CD8-positive, alpha-beta memory T cell (primary cell): ENCODE data around the gene ZNF831. TPM values are rescaled to one million over a fixed set of nuclear protein-coding genes. Genes with fewer than 3 reads are reported as not detected.
A peak's percentile ranks its signal among the peaks of the same experiment; 100 is the strongest.

Experiments used
- CTCF ChIA-PET: fragments of 350-600 bp; sonication (Branson Sonifier 250); formaldehyde crosslinking; loops from one replicate; lab custom pipeline; 2021; ENCODE audit warnings: antibody characterized with exemption; lab: Charles Lee
- POLR2A ChIA-PET: fragments of 350-600 bp; sonication (Branson Sonifier 250); formaldehyde crosslinking; loops from one replicate; lab custom pipeline; 2021; ENCODE audit warnings: antibody characterized with exemption; lab: Charles Lee
- DNase-seq, 5 donors: peaks; one replicate each; pipeline versions ENCODE4 v3.0.0 to v3.0.0-alpha.2; 2020 to 2022; ENCODE audit warnings: mixed read lengths in 1 of 5
- H3K27ac ChIP-seq: one replicate; pipeline ENCODE4 v1.7.0; 2013; ENCODE audit warnings: low read depth, mild to moderate bottlenecking, low read length, moderate library complexity
- H3K27me3 ChIP-seq: 2 replicates; pipeline ENCODE4 v1.7.0; 2013; ENCODE audit warnings: low read length, mild to moderate bottlenecking; ENCODE audit not compliant: insufficient read depth, poor library complexity, severe bottlenecking
- H3K36me3 ChIP-seq: 2 replicates; pipeline ENCODE4 v1.7.0; 2013; ENCODE audit warnings: mild to moderate bottlenecking, low read length, moderate library complexity; ENCODE audit not compliant: insufficient read depth
- H3K4me1 ChIP-seq: 2 replicates; pipeline ENCODE4 v1.7.0; 2013; ENCODE audit warnings: mild to moderate bottlenecking, low read length, moderate library complexity; ENCODE audit not compliant: insufficient read depth
- H3K4me3 ChIP-seq: 2 replicates; pipeline ENCODE4 v1.7.0; 2013; ENCODE audit warnings: mild to moderate bottlenecking, low read length
- H3K9me3 ChIP-seq: 2 replicates; pipeline ENCODE4 v1.7.0; 2013; ENCODE audit warnings: mild to moderate bottlenecking, low read length
- H3K27ac Mint-ChIP-seq, 8 donors: one replicate each; pipeline ENCODE4 v1.8.0; 2020 to 2021; ENCODE audit warnings: mixed read lengths in 8 of 8, mild to moderate bottlenecking in 6 of 8, inconsistent platforms in 3 of 8, moderate library complexity in 3 of 8
- H3K27me3 Mint-ChIP-seq, 2 donors: one replicate each; pipeline ENCODE4 v1.8.0; 2020 to 2021; ENCODE audit warnings: mixed read lengths in 2 of 2, mild to moderate bottlenecking in 1 of 2, moderate library complexity in 1 of 2
- H3K36me3 Mint-ChIP-seq, 3 donors: one replicate each; pipeline ENCODE4 v1.8.0; 2020 to 2021; ENCODE audit warnings: mixed read lengths in 3 of 3, inconsistent platforms in 1 of 3, mild to moderate bottlenecking in 1 of 3
- H3K4me1 Mint-ChIP-seq, 3 donors: one replicate each; pipeline ENCODE4 v1.8.0; 2020 to 2021; ENCODE audit warnings: mixed read lengths in 3 of 3, inconsistent platforms in 1 of 3, mild to moderate bottlenecking in 1 of 3
- H3K4me3 Mint-ChIP-seq, 7 donors: one replicate each; pipeline ENCODE4 v1.8.0; 2020 to 2021; ENCODE audit warnings: mixed read lengths in 7 of 7, mild to moderate bottlenecking in 6 of 7, moderate library complexity in 4 of 7, inconsistent platforms in 2 of 7
- H3K9me3 Mint-ChIP-seq, 5 donors: one replicate each; pipeline ENCODE4 v1.8.0; 2020 to 2022; ENCODE audit warnings: mixed read lengths in 5 of 5, mild to moderate bottlenecking in 3 of 5, moderate library complexity in 2 of 5, inconsistent platforms in 1 of 5
- polyA plus RNA-seq: library from polyadenylated mRNA; unstranded; fragments of 300-500 nt; fragmentation: Illumina TruSeq; gene quantifications from one replicate; pipeline ENCODE4 v1.2.3, GENCODE V29; 2021
- total RNA-seq, 2 experiments: library from RNA; stranded (reverse); gene quantifications; one replicate each; pipeline ENCODE4 v1.2.3, GENCODE V29; 2021

The ZNF831 gene
- total and polyA plus RNA-seq, 3 experiments from 2014 or later, result 6.4 to 12.1 (median 6.9) TPM

DNA sequence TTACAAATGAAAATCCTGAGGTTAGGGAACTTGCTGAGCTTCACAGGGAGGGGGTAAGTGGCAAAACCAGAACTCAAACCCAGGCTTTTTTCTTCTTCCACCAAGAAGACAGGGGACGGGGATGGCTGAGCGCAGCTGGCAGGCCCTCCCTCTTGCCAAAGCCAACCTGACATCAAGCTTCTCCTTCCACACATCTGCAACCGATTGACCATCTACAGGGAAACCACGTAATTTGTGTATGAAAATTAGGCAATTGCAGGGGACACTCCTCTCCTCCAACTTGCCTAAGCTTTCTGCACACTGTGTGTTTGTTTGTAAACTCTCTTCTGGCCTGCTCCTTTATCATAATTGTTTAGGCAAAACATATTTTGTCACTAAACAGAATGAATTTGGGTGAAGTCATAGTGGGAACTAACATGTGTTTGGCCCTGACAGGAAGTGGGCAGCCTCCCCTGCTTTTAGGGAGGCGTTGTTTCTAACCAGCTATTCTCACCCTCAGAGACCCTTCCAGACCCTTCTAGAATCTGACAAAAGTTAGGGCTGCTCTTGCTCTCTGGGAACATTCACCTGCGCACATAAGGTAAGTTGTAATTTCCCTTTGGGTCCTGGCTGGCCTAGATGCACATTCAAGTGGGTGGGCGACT is 18.9 kb downstream of the ZNF831 start:
- Histone ChIP-seq H3K4me1 (peaks cover 60% of the 10 kb centered on the region), H3K27ac (peak overlapping the region; percentile 13), H3K9me3 (no peaks in the 10 kb centered on the region), H3K36me3 (no peaks in the 10 kb centered on the region), H3K27me3 (no peaks in the 10 kb centered on the region), H3K4me3 (no peak overlapping the region)
- H3K4me3 Mint-ChIP-seq, result peak overlapping the region; percentile 2 to 86 (median 69)
- POLR2A ChIA-PET, result interaction anchor here (1.2 kb wide), 1 partner anchor 12 kb away, joined by 3 read pairs; no protein-coding TSS in a partner anchor
- H3K36me3 Mint-ChIP-seq, result peaks cover 17 to 84% (median 32%) of the 10 kb centered on the region in 3 donors
- CTCF ChIA-PET, result interaction anchor here (0.8 to 1.6 kb wide), 5 partner anchors 9 to 95 kb away, joined by 3 to 7 read pairs (median 7); no protein-coding TSS in a partner anchor
- H3K27me3 Mint-ChIP-seq, result peaks cover 0 to 4% of the 10 kb centered on the region in 2 donors
- peaks cover 87 to 99% (median 93%) of the 10 kb centered on the region in 3 donors for H3K4me1 Mint-ChIP-seq
- H3K27ac Mint-ChIP-seq, result peak overlapping the region; percentile 62 to 99 (median 96)
- H3K9me3 Mint-ChIP-seq, result no peaks in the 10 kb centered on the region
- no peak for DNase-seq

DNA sequence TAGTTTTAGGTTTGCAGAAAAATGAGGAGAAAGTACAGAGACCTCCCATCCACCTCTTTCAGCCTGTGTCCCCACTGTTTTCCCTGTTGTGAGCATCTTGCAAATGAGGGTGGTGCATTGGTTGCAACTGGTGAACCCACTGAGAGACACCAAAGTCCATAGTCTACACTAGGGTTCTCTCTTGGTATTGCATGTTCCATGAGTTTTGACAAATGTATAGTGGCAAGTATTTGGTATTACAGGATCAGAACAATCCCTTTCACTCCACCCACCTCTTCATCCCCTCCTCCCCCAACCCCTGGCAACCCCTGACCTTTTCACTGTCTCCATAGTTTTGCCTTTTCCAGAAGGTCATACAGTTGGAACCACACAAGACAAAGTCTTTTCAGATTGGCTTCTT is 20.1 kb downstream of the ZNF831 start:
- Histone ChIP-seq H3K9me3 (no peaks in the 10 kb centered on the region), H3K4me1 (peaks cover 48% of the 10 kb centered on the region), H3K27ac (no peak overlapping the region), H3K27me3 (no peaks in the 10 kb centered on the region), H3K36me3 (no peaks in the 10 kb centered on the region), H3K4me3 (no peak overlapping the region)
- POLR2A ChIA-PET, result no interaction called here
- Mint-ChIP-seq H3K4me1 (peaks cover 80 to 99% (median 91%) of the 10 kb centered on the region in 3 donors), H3K36me3 (peaks cover 17 to 80% (median 29%) of the 10 kb centered on the region in 3 donors), H3K4me3 (peak overlapping the region; percentile 23 to 79 (median 54)), H3K9me3 (no peaks in the 10 kb centered on the region), H3K27me3 (peaks cover 0 to 4% of the 10 kb centered on the region in 2 donors), H3K27ac (peak overlapping the region; percentile 78 to 99 (median 92))
- no peak for DNase-seq
- CTCF ChIA-PET, result no interaction called here

DNA sequence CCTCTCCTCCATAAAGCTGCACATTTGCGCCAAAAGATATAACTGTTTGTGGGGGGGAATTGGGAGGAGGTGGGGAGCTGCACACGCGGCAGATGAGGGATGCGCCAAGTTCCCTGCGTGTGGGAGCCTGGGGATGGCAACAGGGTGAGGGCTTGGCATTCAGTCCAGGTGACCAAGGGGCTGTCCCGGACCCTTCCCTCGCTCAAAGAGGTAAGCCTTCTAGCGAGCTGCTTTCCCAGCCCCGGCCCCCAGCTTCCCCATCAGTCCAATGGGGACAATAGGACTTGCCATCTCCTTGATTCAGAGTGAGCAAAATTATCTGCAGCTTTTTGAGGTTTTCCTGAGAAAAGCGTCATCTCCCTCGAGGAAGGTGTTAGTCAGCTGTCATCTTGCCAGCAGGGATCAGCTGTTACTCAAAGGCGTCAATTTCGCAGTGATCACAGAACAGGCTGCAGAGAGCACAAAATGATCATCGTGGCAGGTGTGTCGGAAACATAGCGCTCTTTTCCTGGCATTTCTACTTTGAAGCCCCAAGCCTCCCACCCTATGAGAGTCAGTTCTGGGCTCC is 21.3 kb downstream of the ZNF831 start:
- Mint-ChIP-seq H3K27ac (peak overlapping the region; percentile 62 to 99 (median 84)), H3K36me3 (peaks cover 17 to 72% (median 29%) of the 10 kb centered on the region in 3 donors), H3K4me3 (peak overlapping the region in 3 of 7 donors; percentile 23 to 55 (median 39)), H3K27me3 (peaks cover 0 to 2% of the 10 kb centered on the region in 2 donors), H3K4me1 (peaks cover 70 to 89% (median 80%) of the 10 kb centered on the region in 3 donors), H3K9me3 (no peaks in the 10 kb centered on the region)
- H3K36me3 ChIP-seq, result no peaks in the 10 kb centered on the region
- POLR2A ChIA-PET, result no interaction called here
- H3K4me1 ChIP-seq, result peaks cover 37% of the 10 kb centered on the region
- CTCF ChIA-PET, result interaction anchor here (0.9 to 2.3 kb wide), 4 partner anchors 22 to 130 kb away, joined by 3 to 8 read pairs (median 3); no protein-coding TSS in a partner anchor
- H3K4me3 ChIP-seq, result no peak overlapping the region
- no peak overlapping the region for H3K27ac ChIP-seq
- no peaks in the 10 kb centered on the region for H3K9me3 ChIP-seq
- no peak for DNase-seq
- no peaks in the 10 kb centered on the region for H3K27me3 ChIP-seq

DNA sequence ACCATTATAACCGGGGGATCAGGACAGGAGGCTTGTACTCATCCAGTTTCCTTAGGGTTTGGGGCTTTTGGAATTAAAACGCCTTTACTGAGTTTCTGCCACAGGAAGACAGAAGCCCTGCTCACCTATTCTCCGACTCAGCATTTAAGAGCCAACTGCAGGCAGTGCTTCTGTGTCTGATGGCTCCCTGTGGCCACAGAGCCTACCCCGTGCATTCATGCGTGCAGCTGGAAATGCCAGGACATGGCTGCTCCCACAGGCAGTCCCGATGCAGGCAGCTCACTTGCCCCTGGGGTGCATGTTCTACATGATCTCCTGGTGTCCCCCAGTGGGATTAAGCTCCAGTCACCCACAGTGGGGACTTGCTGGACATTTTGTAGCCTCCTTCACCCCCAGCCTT is 22.2 kb downstream of the ZNF831 start:
- H3K27me3 Mint-ChIP-seq, result peaks cover 0 to 2% of the 10 kb centered on the region in 2 donors
- DNase-seq, result no peak
- H3K4me1 Mint-ChIP-seq, result peaks cover 72 to 87% (median 72%) of the 10 kb centered on the region in 3 donors
- no peak overlapping the region for H3K27ac ChIP-seq
- no peaks in the 10 kb centered on the region for H3K27me3 ChIP-seq
- no peaks in the 10 kb centered on the region for H3K9me3 Mint-ChIP-seq
- no peak overlapping the region for H3K4me3 ChIP-seq
- peaks cover 37% of the 10 kb centered on the region for H3K4me1 ChIP-seq
- H3K4me3 Mint-ChIP-seq, result no peak overlapping the region
- peaks cover 17 to 76% (median 30%) of the 10 kb centered on the region in 3 donors for H3K36me3 Mint-ChIP-seq
- H3K36me3 ChIP-seq, result no peaks in the 10 kb centered on the region
- CTCF ChIA-PET, result interaction anchor here (2.3 kb wide), 1 partner anchor 97 kb away, joined by 8 read pairs; no protein-coding TSS in a partner anchor
- H3K9me3 ChIP-seq, result no peaks in the 10 kb centered on the region
- peak overlapping the region in 5 of 8 donors; percentile 35 to 96 (median 85) for H3K27ac Mint-ChIP-seq
- POLR2A ChIA-PET, result no interaction called here

DNA sequence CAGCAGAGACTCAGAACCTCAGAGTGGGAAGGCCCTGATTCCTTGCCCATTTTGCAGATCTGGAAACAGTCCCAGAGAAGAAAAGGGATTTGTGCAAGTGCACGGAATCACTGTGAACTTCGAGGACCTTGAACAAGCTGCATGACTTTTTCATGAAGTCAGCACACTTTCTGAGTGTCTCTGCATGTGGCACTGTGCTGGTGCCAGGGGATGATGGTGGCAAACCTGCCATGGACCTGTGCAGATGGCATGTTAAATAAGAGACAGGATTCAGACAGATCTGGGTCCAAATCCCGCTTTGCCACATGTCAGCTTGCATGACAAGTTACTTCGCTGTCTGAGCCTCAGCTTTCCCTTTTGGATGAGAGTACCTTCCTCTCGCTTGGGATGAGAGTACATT is 26.8 kb downstream of the ZNF831 start:
- peaks cover 0 to 56% (median 8%) of the 10 kb centered on the region in 3 donors for H3K36me3 Mint-ChIP-seq
- Histone ChIP-seq H3K36me3 (no peaks in the 10 kb centered on the region), H3K9me3 (no peaks in the 10 kb centered on the region), H3K4me1 (peaks cover 6% of the 10 kb centered on the region), H3K4me3 (no peak overlapping the region), H3K27ac (no peak overlapping the region), H3K27me3 (no peaks in the 10 kb centered on the region)
- ChIA-PET CTCF (no interaction called here), POLR2A (no interaction called here)
- no peak overlapping the region for H3K4me3 Mint-ChIP-seq
- H3K27ac Mint-ChIP-seq, result peak overlapping the region in 6 of 8 donors; percentile 50 to 88 (median 67)
- H3K27me3 Mint-ChIP-seq, result no peaks in the 10 kb centered on the region
- H3K4me1 Mint-ChIP-seq, result peaks cover 32 to 48% (median 37%) of the 10 kb centered on the region in 3 donors
- no peak for DNase-seq
- H3K9me3 Mint-ChIP-seq, result no peaks in the 10 kb centered on the region

DNA sequence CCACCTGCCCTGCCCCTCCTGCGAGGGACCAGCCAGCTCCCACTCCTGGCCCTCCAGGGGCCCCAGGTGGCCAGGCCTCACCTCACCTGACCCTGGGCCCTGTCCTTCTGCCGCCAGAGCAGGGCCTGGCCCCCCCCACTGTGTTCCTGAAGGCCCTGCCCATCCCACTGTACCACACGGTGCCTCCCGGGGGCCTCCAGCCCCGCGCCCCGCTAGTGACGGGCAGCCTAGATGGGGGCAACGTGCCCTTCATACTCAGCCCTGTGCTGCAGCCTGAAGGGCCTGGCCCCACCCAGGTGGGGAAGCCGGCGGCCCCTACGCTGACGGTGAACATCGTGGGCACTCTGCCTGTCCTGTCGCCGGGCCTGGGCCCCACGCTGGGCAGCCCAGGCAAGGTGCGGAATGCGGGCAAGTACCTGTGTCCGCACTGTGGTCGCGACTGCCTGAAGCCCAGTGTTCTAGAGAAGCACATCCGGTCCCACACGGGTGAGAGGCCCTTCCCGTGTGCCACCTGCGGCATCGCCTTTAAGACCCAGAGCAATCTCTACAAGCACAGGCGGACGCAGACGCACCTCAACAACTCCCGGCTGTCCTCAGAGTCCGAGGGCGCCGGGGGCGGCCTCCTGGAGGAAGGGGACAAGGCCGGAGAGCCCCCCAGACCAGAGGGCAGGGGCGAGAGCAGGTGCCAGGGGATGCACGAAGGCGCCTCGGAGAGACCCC is 27.6 kb downstream of the ZNF831 start:
- peaks cover 0 to 56% (median 8%) of the 10 kb centered on the region in 3 donors for H3K36me3 Mint-ChIP-seq
- H3K27ac Mint-ChIP-seq, result no peak overlapping the region
- H3K4me3 Mint-ChIP-seq, result no peak overlapping the region
- no peaks in the 10 kb centered on the region for H3K36me3 ChIP-seq
- no peaks in the 10 kb centered on the region for H3K27me3 Mint-ChIP-seq
- ChIA-PET CTCF (interaction anchor here (1.8 kb wide), 1 partner anchor 17 kb away, joined by 5 read pairs; no protein-coding TSS in a partner anchor), POLR2A (no interaction called here)
- no peak for DNase-seq
- H3K4me1 ChIP-seq, result no peaks in the 10 kb centered on the region
- H3K4me1 Mint-ChIP-seq, result peaks cover 26 to 41% (median 30%) of the 10 kb centered on the region in 3 donors
- H3K4me3 ChIP-seq, result no peak overlapping the region
- H3K27me3 ChIP-seq, result no peaks in the 10 kb centered on the region
- H3K27ac ChIP-seq, result no peak overlapping the region
- H3K9me3 Mint-ChIP-seq, result no peaks in the 10 kb centered on the region
- no peaks in the 10 kb centered on the region for H3K9me3 ChIP-seq

DNA sequence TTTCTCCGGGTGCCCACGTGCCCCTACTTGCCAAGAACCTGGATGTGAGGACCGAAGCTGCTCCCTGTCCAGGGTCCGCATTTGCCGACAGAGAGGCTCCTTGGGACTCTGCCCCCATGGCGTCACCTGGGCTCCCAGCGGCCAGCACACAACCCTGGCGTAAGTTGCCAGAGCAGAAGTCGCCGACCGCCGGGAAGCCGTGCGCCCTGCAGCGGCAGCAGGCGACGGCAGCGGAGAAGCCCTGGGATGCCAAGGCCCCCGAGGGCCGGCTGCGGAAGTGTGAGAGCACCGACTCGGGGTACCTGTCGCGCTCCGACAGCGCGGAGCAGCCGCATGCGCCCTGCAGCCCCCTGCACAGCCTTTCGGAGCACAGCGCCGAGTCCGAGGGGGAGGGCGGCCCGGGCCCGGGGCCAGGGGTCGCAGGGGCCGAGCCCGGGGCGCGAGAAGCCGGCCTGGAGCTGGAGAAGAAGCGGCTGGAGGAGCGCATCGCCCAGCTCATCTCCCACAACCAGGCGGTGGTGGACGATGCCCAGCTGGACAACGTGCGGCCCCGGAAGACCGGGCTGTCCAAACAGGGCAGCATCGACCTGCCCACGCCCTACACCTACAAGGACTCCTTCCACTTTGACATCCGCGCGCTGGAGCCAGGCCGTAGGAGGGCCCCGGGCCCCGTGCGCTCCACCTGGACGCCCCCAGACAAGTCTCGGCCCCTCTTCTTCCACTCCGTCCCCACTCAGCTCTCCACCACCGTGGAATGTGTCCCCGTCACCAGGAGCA is 28.3 kb downstream of the ZNF831 start:
- CTCF ChIA-PET, result interaction anchor here (0.5 to 1.8 kb wide), 4 partner anchors 12 to 255 kb away, joined by 3 to 5 read pairs (median 4); no protein-coding TSS in a partner anchor
- no peak overlapping the region for H3K27ac Mint-ChIP-seq
- no peaks in the 10 kb centered on the region for H3K9me3 Mint-ChIP-seq
- Histone ChIP-seq H3K4me3 (no peak overlapping the region), H3K27ac (no peak overlapping the region), H3K9me3 (no peaks in the 10 kb centered on the region), H3K27me3 (no peaks in the 10 kb centered on the region), H3K36me3 (no peaks in the 10 kb centered on the region), H3K4me1 (no peaks in the 10 kb centered on the region)
- H3K36me3 Mint-ChIP-seq, result peaks cover 4 to 54% (median 11%) of the 10 kb centered on the region in 3 donors
- peaks cover 20 to 37% (median 24%) of the 10 kb centered on the region in 3 donors for H3K4me1 Mint-ChIP-seq
- POLR2A ChIA-PET, result no interaction called here
- H3K27me3 Mint-ChIP-seq, result no peaks in the 10 kb centered on the region
- H3K4me3 Mint-ChIP-seq, result no peak overlapping the region
- DNase-seq, result no peak
